Keratinocyte (primary cell): ENCODE results near the gene CNTNAP2.

Experiments
- CTCF ChIP-seq, 3 experiments: IDR thresholded peaks in 1 of 3; conservative IDR thresholded peaks in 1 of 3; optimal IDR thresholded peaks in 1 of 3; 2 replicates in 2 of 3; 3 replicates in 1 of 3; pipeline versions ENCODE3 to v1.5.1; 2011; ENCODE audit warnings: low read length in 3 of 3, mild to moderate bottlenecking in 3 of 3, moderate library complexity in 2 of 3, control low read depth in 1 of 3, inconsistent platforms in 1 of 3; ENCODE audit not compliant: insufficient read depth in 2 of 3; ENCODE audit errors: extremely low read depth in 1 of 3
- EZH2 ChIP-seq: IDR thresholded peaks from one replicate; pipeline ENCODE4 v1.6.1; 2012; ENCODE audit warnings: inconsistent platforms, mild to moderate bottlenecking, low read length, moderate library complexity

GRCh38 chr7:146956853-146957252, 840.3 kb downstream of the CNTNAP2 start:
- TF ChIP-seq CTCF (optimal IDR thresholded peaks at IDR 0.05 in 1 of 3, IDR thresholded peaks at IDR 0.05 in 1 of 3, conservative IDR thresholded peaks at IDR 0.05 in 1 of 3; ENCODE audit: extremely low read depth in 1 of 3, insufficient read depth in 2 of 3, low read length in 3 of 3) (no peak), EZH2 (no peak)
